ENCODE results near the gene INSR. TPM values are rescaled to one million over a fixed set of nuclear protein-coding genes. Genes with fewer than 3 reads are reported as not detected.

INSR gene
- total and polyA plus RNA-seq, 2 of the 8 experiments (the other 6 are each of a cell fraction or from before 2014, with no cell fraction given), result 13.1 to 48.7 TPM

DNA sequence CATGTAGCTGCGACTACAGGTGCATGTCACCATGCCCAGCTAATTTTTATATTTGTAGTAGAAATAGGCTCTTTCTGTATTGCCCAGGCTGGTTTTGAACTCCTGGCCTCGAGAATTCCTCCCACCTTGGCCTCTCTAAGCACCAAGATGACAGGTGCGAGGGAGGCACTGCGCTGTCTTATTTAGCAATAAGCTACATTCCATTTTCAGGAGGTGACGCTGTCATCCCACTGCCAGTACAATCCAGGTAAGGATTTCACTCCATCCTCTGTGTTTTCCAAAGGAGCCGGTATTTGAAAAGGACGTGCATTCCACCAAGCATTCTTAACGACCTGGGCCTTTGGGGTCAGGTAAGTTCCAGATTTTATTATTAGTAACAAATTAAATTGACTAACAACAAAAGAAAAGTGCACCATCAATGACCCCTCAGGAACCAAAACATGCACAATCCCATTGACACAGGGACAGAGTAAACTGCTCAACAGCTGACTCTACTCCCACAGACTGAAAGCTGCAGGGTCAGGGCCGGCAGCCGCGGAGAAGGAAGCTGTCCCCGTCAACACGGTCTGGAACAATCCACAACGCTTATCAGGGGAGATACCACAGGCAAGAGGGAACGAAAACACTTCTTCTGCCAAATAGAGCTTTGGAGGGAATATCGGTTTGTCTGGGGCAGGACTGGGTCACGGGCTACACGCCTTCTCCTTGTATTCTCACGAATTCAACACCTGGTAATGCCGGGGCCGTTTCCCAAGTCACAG is 82.8 kb downstream of the INSR start:
- Histone ChIP-seq H3K23me2 (ENCODE audit: low read depth, low read length) (peaks cover 1% of the 10 kb centered on the region; the same call in 1 of the 2 replicates), H2BK120ac (replicated peaks; ENCODE audit: low read depth, low read length) (no peak overlapping the region), H3K4ac (replicated peaks; ENCODE audit: insufficient read length, low read depth, low read length) (no peak overlapping the region), H3K79me1 (ENCODE audit: low read depth, low read length) (no peaks in the 10 kb centered on the region; the same call in 1 of the 2 replicates), H3K4me1 (replicated peaks in 1 of 4; ENCODE audit: control insufficient read depth in 3 of 4, insufficient read depth in 4 of 4, low read length in 3 of 4) (peaks cover 4 to 16% (median 9%) of the 10 kb centered on the region in 4 experiments), H3K23ac (ENCODE audit: insufficient read length) (no peak overlapping the region), H4K8ac (ENCODE audit: extremely low read depth, insufficient read depth, low read length) (no peak overlapping the region), H3K27ac (ENCODE audit: low read depth, low read length) (no peak overlapping the region), H2AFZ (ENCODE audit: low read length) (no peak overlapping the region), H3K27me3 (replicated peaks in 1 of 4; ENCODE audit: control insufficient read depth in 3 of 4, extremely low read depth in 1 of 4, insufficient read depth in 3 of 4, low read length in 3 of 4) (no peaks in the 10 kb centered on the region), H4K91ac (replicated peaks; ENCODE audit: insufficient read length, low read length) (no peak overlapping the region), H3K9me3 (ENCODE audit: insufficient read depth in 2 of 2, low read depth in 1 of 2, low read length in 1 of 2) (no peaks in the 10 kb centered on the region), H2AK5ac (ENCODE audit: low read depth, low read length) (no peak overlapping the region), H3K56ac (replicated peaks; ENCODE audit: insufficient read length, low read depth, low read length) (no peak overlapping the region), H3K4me2 (ENCODE audit: insufficient read depth in 1 of 2, low read depth in 2 of 2, low read length in 2 of 2) (peak overlapping the region in 1 of 2 experiments; percentile 19; a peak in 1 of 4 replicates), H3K36me3 (ENCODE audit: control insufficient read depth in 2 of 4, insufficient read depth in 4 of 4, low read length in 3 of 4) (no peaks in the 10 kb centered on the region), H3K79me2 (ENCODE audit: control insufficient read depth in 1 of 2, insufficient read depth in 2 of 2, low read length in 2 of 2) (peaks cover 0 to 9% of the 10 kb centered on the region in 2 experiments; a peak in 2 of 4 replicates), H3K4me3 (ENCODE audit: extremely low read depth in 1 of 4, insufficient read depth in 2 of 4, low read depth in 3 of 4, low read length in 4 of 4) (no peak overlapping the region), H3K18ac (ENCODE audit: extremely low read depth, low read length) (peak overlapping the region; percentile 62; the same call in 1 of the 2 replicates), H2BK12ac (ENCODE audit: low read depth, low read length) (0 out of 2 replicates have a peak overlapping the region, but pooled peaks have one; percentile 35), H4K5ac (ENCODE audit: insufficient read length, low read depth, low read length) (no peak overlapping the region), H4K20me1 (replicated peaks in 1 of 2; ENCODE audit: control insufficient read depth in 1 of 2, insufficient read depth in 2 of 2, low read length in 2 of 2) (no peaks in the 10 kb centered on the region), H2BK15ac (ENCODE audit: low read length) (peak overlapping the region; percentile 61; the same call in 1 of the 2 replicates), H2BK20ac (ENCODE audit: low read length) (0 out of 2 replicates have a peak overlapping the region, but pooled peaks have one; percentile 55), H3K9ac (replicated peaks in 1 of 4; ENCODE audit: extremely low read depth in 1 of 4, low read depth in 3 of 4, low read length in 3 of 4) (no peak overlapping the region; a peak in 1 of 7 replicates), H2BK5ac (ENCODE audit: low read depth, low read length) (peak overlapping the region; percentile 35; the same call in 1 of the 2 replicates), H3K14ac (ENCODE audit: insufficient read length) (no peak overlapping the region)
- ChIA-PET CTCF (ENCODE audit: partially characterized antibody) (interaction anchor here (0.8 kb wide), 1 partner anchor 109 kb away, joined by 3 read pairs; no protein-coding TSS in a partner anchor), POLR2A (ENCODE audit: partially characterized antibody) (interaction anchor here (0.5 to 1.1 kb wide), 2 partner anchors 29 to 112 kb away, joined by 3 to 4 read pairs; no protein-coding TSS in a partner anchor)
- FAIRE-seq (no peak), DNase-seq (ENCODE audit: low read depth in 1 of 2, low spot score in 2 of 2) (no peak)
- WGBS, 2 experiments (ENCODE audit: extremely low coverage in 1 of 2, insufficient coverage in 1 of 2, insufficient read length in 1 of 2, insufficient replicate concordance in 2 of 2, low coverage in 1 of 2, low lambda C conversion rate in 2 of 2, missing lambda C conversion rate in 1 of 2), result 72% methylated on average over 21 of the region's 21 CpGs; no CpG with 5 or more reads in 1 of the 2 experiments
- TF ChIP-seq SP1 (IDR thresholded peaks at IDR 0.05; ENCODE audit: low read depth, low read length) (0 out of 2 replicates have a peak, but pooled peaks have one; percentile 23), TAF7 (optimal IDR thresholded peaks at IDR 0.05; ENCODE audit: borderline replicate concordance, low read depth, low read length) (no peak), HDAC6 (IDR thresholded peaks at IDR 0.05; ENCODE audit: low read depth, low read length) (no peak), BRCA1 (IDR thresholded peaks at IDR 0.05; ENCODE audit: low read depth, low read length) (no peak), ZNF274 (IDR thresholded peaks at IDR 0.05; ENCODE audit: borderline replicate concordance, extremely low read depth, low read length) (no peak), EP300 (IDR thresholded peaks at IDR 0.05; ENCODE audit: borderline replicate concordance in 1 of 2, low read depth in 2 of 2, low read length in 2 of 2) (no peak)

Measured in H1 (cell line).